Limb (tissue), 2 donors: ENCODE results near the gene TMEM178A.
"Not testable (repeated sequence)": the region's sequence is repeated elsewhere in the genome, so short reads cannot be mapped to it uniquely, and the experiment has no call there.

Experiments used
- DNase-seq, 2 donors: peaks; one replicate each; pipeline ENCODE4 v3.0.0-alpha.2; 2016; ENCODE audit errors: extremely low spot score in 2 of 2

TMEM178A gene

DNA sequence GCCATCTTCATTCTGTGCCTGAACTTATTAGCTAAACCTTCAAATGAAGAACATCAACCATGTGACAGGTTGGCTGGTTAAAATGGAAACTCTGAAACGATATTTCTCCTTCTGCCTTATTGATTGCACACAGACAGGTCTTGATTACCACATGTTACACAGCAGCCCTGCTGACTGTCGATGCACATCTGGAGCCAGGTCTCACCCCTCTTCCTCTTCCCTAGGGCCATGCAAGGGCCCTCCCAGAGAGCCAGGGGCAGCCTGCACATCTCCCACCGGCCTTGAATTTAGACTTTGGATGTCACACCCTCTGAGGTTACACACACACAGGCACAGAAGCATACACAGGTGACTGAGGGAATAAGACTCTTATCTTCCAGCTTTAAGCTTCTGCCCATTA is 45.1 kb downstream of the TMEM178A start:
- no peak for DNase-seq

GRCh38 chr2:39712953-39713352 is 47.2 kb downstream of the TMEM178A start:
- no peak for DNase-seq

DNA sequence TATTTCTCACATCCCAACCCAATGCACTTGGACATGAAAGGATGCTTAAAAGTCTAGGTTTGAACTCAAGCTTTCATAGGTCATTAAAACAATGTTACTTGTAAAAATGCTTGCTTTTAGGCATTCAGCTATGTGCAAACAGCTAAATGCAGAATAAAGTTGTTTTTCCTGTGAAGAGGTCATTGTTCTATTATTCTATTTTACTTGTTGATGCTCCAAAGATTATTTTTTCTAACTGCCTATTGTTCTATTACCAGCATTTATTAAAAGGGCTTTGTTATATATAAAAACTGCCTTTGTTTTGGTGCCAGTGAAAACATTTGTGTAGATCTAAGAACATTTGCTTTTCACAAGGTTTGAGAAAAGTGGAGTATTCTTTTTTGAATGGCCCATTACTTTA is 49.4 kb downstream of the TMEM178A start:
- DNase-seq = no peak

DNA sequence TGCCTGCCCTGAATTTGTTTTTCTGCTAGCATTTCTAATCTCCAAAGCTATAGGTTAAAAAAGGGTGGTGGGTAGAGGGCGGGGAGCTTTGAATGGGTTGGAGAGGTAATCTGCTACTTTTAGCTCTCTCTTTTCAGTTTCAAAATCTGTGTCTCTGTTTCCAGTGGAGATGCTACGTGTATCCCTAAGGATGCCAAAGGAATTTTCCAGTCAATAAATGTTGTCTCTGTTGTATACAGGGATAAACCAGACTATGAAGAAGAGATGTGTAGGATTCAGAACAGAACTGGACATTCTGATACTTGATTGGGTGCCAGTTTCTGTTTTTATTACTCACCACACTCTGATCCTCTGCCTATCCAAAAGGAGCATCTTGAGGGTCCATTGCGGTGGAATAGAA is 50.1 kb downstream of the TMEM178A start:
- DNase-seq = no peak

- DNase-seq = no peak
Measured at GRCh38 chr2:39717067-39717466, 51.4 kb downstream of the TMEM178A start.

DNA sequence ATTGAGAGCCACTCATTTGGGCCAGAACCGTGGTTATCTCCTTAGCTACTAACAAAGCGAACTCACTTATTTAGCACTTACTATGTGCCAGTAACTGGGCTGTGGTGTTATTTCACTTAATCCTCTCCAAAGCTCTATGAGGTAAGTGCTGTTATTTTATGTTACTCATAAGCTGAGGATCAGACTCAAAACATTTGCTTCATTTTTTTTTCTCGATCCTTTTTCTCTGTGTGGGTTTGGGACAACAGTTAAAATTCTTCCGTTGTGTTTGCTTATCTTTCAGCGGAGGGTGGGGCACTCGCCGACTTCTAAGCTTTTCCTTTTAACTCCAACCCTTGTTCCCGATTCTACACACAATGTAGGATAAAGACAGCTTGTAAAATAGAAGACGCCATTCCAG is 52.8 kb downstream of the TMEM178A start:
- no peak for DNase-seq

DNA sequence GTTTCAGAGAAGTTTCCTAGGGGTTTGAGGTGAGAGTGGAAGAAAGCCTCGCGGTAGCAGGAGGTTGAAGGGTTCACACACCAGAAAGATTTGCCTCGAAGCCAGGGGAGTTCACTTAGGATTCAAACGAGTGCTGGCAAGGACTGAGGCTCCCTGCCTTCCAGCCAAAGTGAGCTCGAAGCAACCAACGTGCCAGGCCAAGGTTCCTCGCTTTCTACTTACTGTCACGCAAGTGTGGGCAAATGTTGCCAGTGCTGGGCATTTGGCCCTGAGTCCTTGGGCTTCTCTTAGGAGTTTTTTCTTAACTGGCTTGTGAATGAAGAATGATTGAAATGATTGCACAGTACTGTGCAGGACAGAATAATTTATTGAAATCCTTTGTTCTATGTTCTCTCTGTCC is 53.6 kb downstream of the TMEM178A start:
- DNase-seq = no peak

- DNase-seq = no peak
Measured at GRCh38 chr2:39720970-39721369, 55.3 kb downstream of the TMEM178A start.

DNA sequence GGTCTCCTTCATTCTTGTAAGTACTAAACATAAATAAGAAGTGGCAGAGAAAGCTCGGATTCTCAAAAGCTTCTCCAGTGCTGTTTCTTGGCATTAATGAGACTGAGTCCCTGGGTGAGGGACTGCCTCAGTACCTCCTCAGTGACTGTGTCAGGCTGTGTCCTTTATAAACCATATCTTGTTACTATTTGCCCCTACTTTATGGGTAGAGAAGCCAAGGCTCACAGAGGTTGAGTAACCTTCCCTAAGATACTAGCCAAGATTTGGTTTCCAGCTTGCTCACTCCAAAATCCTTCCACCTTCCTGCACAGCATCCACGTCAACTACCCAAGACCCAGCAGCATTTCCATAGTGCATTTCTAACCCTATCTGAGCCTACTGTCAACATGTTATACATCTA is 57.8 kb downstream of the TMEM178A start:
- DNase-seq = no peak

GRCh38 chr2:39723946-39724827 is 58.5 kb downstream of the TMEM178A start:
- DNase-seq = no peak

GRCh38 chr2:39724828-39725144 is 59.1 kb downstream of the TMEM178A start:
- no peak for DNase-seq

- no peak for DNase-seq
Measured at GRCh38 chr2:39725401-39725800, 59.7 kb downstream of the TMEM178A start.

DNA sequence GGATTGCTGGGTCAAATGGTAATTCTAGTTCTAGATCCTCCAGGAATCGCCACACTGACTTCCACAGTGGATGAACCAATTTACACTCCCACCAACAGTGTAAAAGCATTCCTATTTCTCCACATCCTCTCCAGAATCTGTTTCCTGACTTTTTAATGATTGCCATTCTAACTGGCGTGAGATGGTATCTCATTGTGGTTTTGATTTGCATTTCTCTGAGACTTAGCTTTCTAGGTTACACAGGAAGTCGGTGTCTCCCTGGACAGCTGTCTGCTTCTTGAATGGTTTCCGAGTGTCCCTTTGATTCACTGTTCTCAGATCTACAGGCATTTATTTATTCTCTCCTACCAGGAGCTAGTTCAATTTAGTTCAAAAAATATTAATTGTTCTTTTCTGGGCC is 62.4 kb downstream of the TMEM178A start:
- not testable (repeated sequence) for DNase-seq

DNA sequence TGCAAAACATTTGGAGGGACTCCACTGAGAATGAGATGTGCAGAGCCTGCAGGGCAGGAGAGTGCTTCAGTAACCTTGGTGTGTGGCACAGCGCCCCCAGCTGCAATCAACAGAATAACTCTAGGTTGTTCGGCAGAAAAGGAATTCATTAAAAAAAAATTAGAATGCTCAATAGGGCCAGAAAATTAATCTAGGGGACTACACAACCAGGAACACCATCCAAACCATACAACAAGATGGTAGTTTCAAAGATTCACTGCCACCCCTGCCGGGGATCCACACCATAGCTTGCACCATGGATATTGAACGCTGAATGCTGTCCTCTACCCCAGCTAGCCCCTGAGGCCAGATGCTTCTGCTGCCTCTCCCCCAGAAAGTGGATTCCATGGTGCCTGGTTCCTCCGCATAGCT is 63.2 kb downstream of the TMEM178A start:
- no peak for DNase-seq

- no peak for DNase-seq
Measured at GRCh38 chr2:39730276-39730675, 64.6 kb downstream of the TMEM178A start.

DNA sequence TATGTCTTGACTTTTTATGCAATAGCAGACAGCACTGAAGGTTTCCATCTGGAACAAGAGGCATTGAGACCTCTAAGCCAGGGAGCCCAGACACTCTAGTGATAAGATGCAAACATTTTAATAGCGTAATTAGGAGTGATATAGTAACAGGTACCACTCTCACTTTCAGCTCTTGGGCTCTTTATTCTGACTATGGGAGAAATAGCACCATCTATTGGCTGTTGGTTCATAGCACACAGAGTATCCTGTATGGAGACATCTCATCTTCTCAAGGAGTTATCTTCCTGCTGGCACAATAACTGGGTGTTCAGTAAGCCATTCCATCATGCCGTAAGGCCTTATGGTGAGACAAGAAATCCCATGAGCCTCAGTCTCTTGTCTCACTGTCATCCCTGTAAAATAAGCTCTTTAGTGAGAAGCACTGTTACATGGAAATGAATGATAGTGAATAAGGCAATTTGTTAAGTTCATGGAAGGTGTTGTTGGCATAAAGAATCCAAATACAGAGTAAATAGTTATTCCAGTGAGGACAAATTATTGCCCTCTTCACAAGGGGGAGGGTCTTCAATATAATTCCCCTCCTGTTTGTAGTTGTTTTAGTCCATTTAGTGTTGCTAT is 65.1 kb downstream of the TMEM178A start:
- no peak for DNase-seq

- DNase-seq = no peak
Measured at GRCh38 chr2:39731546-39731945, 65.8 kb downstream of the TMEM178A start.

DNA sequence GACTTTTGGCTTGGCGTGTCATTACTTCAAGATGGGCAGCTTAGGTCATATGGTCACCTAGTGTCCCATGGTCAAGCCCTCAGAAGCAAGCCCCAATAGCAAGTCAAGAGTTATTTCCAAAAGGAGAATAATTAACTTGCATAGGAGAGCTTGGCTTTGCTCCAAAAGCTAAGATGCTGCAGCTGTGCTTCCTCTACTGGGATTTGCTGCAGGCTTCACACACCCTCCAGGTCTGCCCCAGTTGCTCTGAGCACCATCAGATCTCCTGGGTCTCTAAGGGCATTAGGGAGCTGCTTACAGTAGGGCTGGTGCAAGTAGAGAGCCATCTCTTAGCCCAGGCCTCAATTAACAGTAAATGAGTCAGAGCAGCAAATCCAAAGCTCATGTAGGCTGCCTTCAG is 66.8 kb downstream of the TMEM178A start:
- DNase-seq = no peak

DNA sequence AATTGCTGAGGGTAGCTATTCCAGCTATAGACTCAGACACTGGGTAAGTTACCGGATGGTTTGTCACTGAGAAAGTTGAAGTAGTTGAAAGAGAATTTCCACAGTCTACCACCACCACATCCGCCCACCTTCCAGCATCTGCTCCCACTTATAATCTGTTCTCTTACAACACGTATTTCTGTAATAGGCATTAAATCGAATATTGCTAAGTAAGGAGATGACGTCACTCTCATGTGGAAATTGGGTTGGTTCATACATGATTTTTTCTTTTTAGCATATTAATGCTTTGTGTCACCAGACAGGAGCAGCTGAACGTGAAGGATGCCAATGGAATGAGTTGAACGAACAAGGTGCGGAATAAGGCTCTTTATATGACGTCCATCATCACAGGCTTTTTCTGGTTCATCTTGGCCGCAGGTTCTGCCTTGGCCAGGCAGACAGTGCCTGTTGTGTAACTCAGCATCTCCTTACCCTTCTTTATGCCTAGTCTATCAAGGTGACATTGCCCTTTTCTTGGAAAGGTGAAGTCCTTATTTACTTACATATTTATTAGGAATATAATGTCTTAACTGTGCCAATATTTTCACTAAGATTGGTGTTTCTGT is 67.5 kb downstream of the TMEM178A start:
- DNase-seq = no peak

GRCh38 chr2:39734445-39734844 is 68.7 kb downstream of the TMEM178A start:
- DNase-seq = no peak

GRCh38 chr2:39735648-39736047 is 69.9 kb downstream of the TMEM178A start:
- DNase-seq = no peak

DNA sequence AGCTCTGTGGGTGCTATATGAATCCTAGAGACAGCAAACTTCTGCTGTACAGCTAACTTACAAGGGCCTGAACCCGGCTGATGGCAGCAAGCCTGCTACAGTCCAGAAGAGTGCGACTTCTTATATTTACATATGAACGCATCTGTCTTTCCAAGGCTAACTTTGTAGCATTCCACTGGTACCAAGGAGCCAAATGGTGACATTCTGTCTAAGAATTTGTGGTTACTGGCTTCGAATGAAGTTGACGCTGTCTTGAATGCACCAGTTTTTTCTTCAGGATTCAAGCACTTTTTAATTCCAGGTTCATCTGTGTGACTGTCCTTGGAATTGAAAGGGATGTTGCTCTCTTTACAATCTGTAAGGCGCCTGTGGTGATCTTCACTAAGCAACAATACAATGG is 70.9 kb downstream of the TMEM178A start:
- DNase-seq = no peak

- DNase-seq = no peak
Measured at GRCh38 chr2:39737661-39738060, 71.9 kb downstream of the TMEM178A start.
